Hematopoietic multipotent progenitor cell treated with erythropoietin and hydrocortisone succinate and interleukin-3 and kit ligand, for 4 days (in vitro differentiated cells): ENCODE data around the gene TBC1D3K.
"Not testable (repeated sequence)": the region's sequence is repeated elsewhere in the genome, so short reads cannot be mapped to it uniquely, and the experiment has no call there.

Source experiments
- DNase-seq: peaks from one replicate; pipeline ENCODE4 v3.0.0-alpha.2; 2015

TBC1D3K gene

GRCh38 chr17:37924115-37924514 is at the start of gene TBC1D3K:
Gene TBC1D3K, plus strand, starts transcription at chr17:37924415. Its CDS starts 1,585 bp downstream, at chr17:37926000.
- DNase-seq = not testable (repeated sequence)

GRCh38 chr17:37884516-37884915 is 39.7 kb upstream of the TBC1D3K start:
- DNase-seq = peak; percentile 29

GRCh38 chr17:37885136-37885535 is 39.1 kb upstream of the TBC1D3K start:
- no peak for DNase-seq

- DNase-seq = no peak
Measured at GRCh38 chr17:37888881-37889280, 35.3 kb upstream of the TBC1D3K start.

- not testable (repeated sequence) for DNase-seq
Measured at GRCh38 chr17:37896961-37897360, 27.3 kb upstream of the TBC1D3K start.
